GM12878 (cell line): ENCODE measurements around the gene GAB1. TPM values are rescaled to one million over a fixed set of nuclear protein-coding genes. Genes with fewer than 3 reads are reported as not detected.
A peak's percentile ranks its signal among the peaks of the same experiment; 100 is the strongest.

Experiments
- ATAC-seq: fragments of 200-7000 bp; cut with Tn5 transposase; 3 replicates; pipeline ENCODE4 v1.9.1; 2020; ENCODE audit warnings: mild to moderate bottlenecking, moderate library complexity
- BruUV-seq: library from RNA; stranded (reverse); fragments of 400-500 nt; replicated peaks from 2 replicates; lab custom pipeline; 2021; lab: Mats Ljungman, UMichigan
- CTCF ChIA-PET: fragments of 300-600 bp; sonication (Branson Sonifier 250); formaldehyde crosslinking; extraction: SDS; loops from one replicate; lab custom pipeline; 2021; ENCODE audit warnings: inconsistent platforms; lab: Yijun Ruan, JAX
- POLR2A ChIA-PET: fragments of 350-600 bp; formaldehyde crosslinking; extraction: SDS; loops from one replicate; lab custom pipeline; 2021; ENCODE audit warnings: inconsistent platforms; lab: Charles Lee
- RAD21 ChIA-PET: fragments of 300-600 bp; sonication (Branson Sonifier 250); formaldehyde crosslinking; loops from one replicate; lab custom pipeline; 2023; ENCODE audit warnings: antibody characterized with exemption; ENCODE audit not compliant: unreplicated experiment; lab: Charles Lee
- SMC1A ChIA-PET: fragments of 300-600 bp; sonication (Branson Sonifier 250); formaldehyde crosslinking; loops from one replicate; lab custom pipeline; 2023; ENCODE audit not compliant: unreplicated experiment, uncharacterized antibody; lab: Charles Lee
- DNase-seq: peaks from one replicate; pipeline ENCODE4 v3.0.0-alpha.2; 2011; ENCODE audit warnings: low read depth, low spot score
- FAIRE-seq: peaks from 3 replicates; lab custom pipeline; 2011; peaks lifted over from hg19 to GRCh38; lab: Jason Lieb, UNC
- H2AFZ ChIP-seq: 2 replicates; pipeline ENCODE4 v1.6.0; 2011; ENCODE audit warnings: low read depth, low read length, control low read depth; ENCODE audit not compliant: control insufficient read depth
- H3K27ac ChIP-seq: 2 replicates; pipeline ENCODE4 v1.5.1; 2011; ENCODE audit warnings: control low read depth; ENCODE audit not compliant: control insufficient read depth, insufficient read depth
- H3K27me3 ChIP-seq, 2 experiments: replicated peaks in 1 of 2; 2 replicates each; pipeline versions ENCODE4 v1.6.0 to v1.6.1; 2011; ENCODE audit warnings: low read length in 1 of 2; ENCODE audit not compliant: control insufficient read depth in 2 of 2, insufficient read depth in 2 of 2
- H3K36me3 ChIP-seq, 2 experiments: 2 replicates each; pipeline ENCODE4 v1.5.1; 2011; ENCODE audit warnings: low read length in 1 of 2; ENCODE audit not compliant: control insufficient read depth in 2 of 2, insufficient read depth in 2 of 2
- H3K4me1 ChIP-seq: 2 replicates; pipeline ENCODE4 v1.6.1; 2011; ENCODE audit warnings: mild to moderate bottlenecking, low read length, moderate library complexity, mixed read lengths; ENCODE audit not compliant: control insufficient read depth, insufficient read depth
- H3K4me2 ChIP-seq: 2 replicates; pipeline ENCODE4 v1.6.0; 2011; ENCODE audit warnings: control low read depth; ENCODE audit not compliant: control insufficient read depth, insufficient read depth
- H3K4me3 ChIP-seq: fragments of 200-600 bp; sonication (generic); 2 replicates; pipeline ENCODE4 v1.5.1; 2016
- H3K79me2 ChIP-seq: 2 replicates; pipeline ENCODE4 v1.6.0; 2011; ENCODE audit warnings: low read length; ENCODE audit not compliant: control insufficient read depth, insufficient read depth
- H3K9ac ChIP-seq: 2 replicates; pipeline ENCODE4 v1.8.0; 2011; ENCODE audit warnings: low read length, control low read depth, mixed read lengths; ENCODE audit not compliant: control insufficient read depth, insufficient read depth
- H3K9me3 ChIP-seq: replicated peaks from 3 replicates; pipeline ENCODE4 v1.5.1; 2011; ENCODE audit warnings: mild to moderate bottlenecking, low read length; ENCODE audit not compliant: control insufficient read depth, insufficient read depth
- H4K20me1 ChIP-seq: 2 replicates; pipeline ENCODE4 v1.6.0; 2011; ENCODE audit not compliant: control insufficient read depth, insufficient read depth
- BACH1 ChIP-seq: fragments of 450-650 bp; IDR thresholded peaks from 2 replicates; pipeline ENCODE4 v1.6.1; 2017; ENCODE audit warnings: mild to moderate bottlenecking, borderline replicate concordance
- FOS ChIP-seq: IDR thresholded peaks from 3 replicates; pipeline ENCODE4 v1.6.1; 2011; ENCODE audit warnings: borderline replicate concordance; ENCODE audit not compliant: insufficient read length; ENCODE audit errors: extremely low read depth
- MEF2B ChIP-seq: fragments of 450-650 bp; IDR thresholded peaks from 2 replicates; pipeline ENCODE4 v1.6.1; 2018; ENCODE audit warnings: mild to moderate bottlenecking, moderate library complexity; ENCODE audit not compliant: partially characterized antibody, poor library complexity, severe bottlenecking
- NBN ChIP-seq: fragments of 450-650 bp; IDR thresholded peaks from 2 replicates; pipeline ENCODE4 v1.6.1; 2016
- POLR2A ChIP-seq: IDR thresholded peaks from 2 replicates; pipeline ENCODE4 v1.6.1; 2011; ENCODE audit warnings: low read depth, mild to moderate bottlenecking, low read length
- SUZ12 ChIP-seq: fragments of 200-600 bp; sonication (generic); IDR thresholded peaks from one replicate; pipeline ENCODE4 v1.6.1; 2018; ENCODE audit warnings: antibody characterized with exemption, mild to moderate bottlenecking; ENCODE audit not compliant: unreplicated experiment
- WGBS: methylation state at CpG from one replicate; pipeline ENCODE4 v1.1.6; 2016; ENCODE audit warnings: low lambda C conversion rate; ENCODE audit not compliant: insufficient replicate concordance, insufficient coverage; ENCODE audit errors: missing lambda C conversion rate; 5-methylcytosine and 5-hydroxymethylcytosine counted together
- in situ Hi-C: fragments of 300-500 bp; cut with MboI; formaldehyde crosslinking; loops from 9 replicates; pipeline ENCODE4 v1.14.3; 2018; ENCODE audit warnings: mixed read lengths
- intact Hi-C: fragments of 100-400 bp; cut with micrococcal nuclease; formaldehyde crosslinking; loops from one replicate; pipeline ENCODE4 v1.14.2; 2022; ENCODE audit not compliant: unreplicated experiment
- polyA plus RNA-seq, 11 experiments: library from polyadenylated mRNA; depleted of rRNA in 4 of 11; unstranded in 6 of 11; stranded (reverse) in 5 of 11; fragments of >200 nt; fragmentation: Nextera tagmentation in 4 of 11; fragmentation: Illumina TruSeq in 1 of 11; extraction: Ambion mirVana in 4 of 11; extraction: Trizol in 1 of 11; gene quantifications; 1 replicate in 1 of 11; 2 replicates in 10 of 11; pipeline versions ENCODE4 v1.2.1 to v1.2.3, GENCODE V29; 2011 to 2016; ENCODE audit warnings: inconsistent platforms in 2 of 11, missing spikeins in 2 of 11, low read depth in 1 of 11
- total RNA-seq, 4 experiments: library from RNA; depleted of rRNA in 3 of 4; stranded (reverse); fragments of >200 nt in 3 of 4; fragmentation: Illumina TruSeq in 1 of 4; extraction: Trizol in 1 of 4; gene quantifications; 2 replicates each; pipeline versions ENCODE4 v1.2.1 to v1.2.3, GENCODE V29; 2013 to 2021

GAB1 gene
- total and polyA plus RNA-seq, 10 of the 15 experiments (the other 5 are each of a cell fraction or from before 2014, with no cell fraction given): 0.37 to 5.3 (median 3.2) TPM

- TF ChIP-seq BACH1 (peak; percentile 53; the same call in 1 of the 2 replicates), NBN (0 out of 2 replicates have a peak, but pooled peaks have one; percentile 36), MEF2B (peak; percentile 80), POLR2A (peak; percentile 74)
Measured at GRCh38 chr4:143336781-143337599, at the start of gene GAB1 (continued).

GRCh38 chr4:143287572-143287923 lies 49.1 kb upstream of the GAB1 start:
- Histone ChIP-seq H3K9ac (no peak overlapping the region), H3K36me3 (no peaks in the 10 kb centered on the region), H3K27me3 (no peaks in the 10 kb centered on the region), H3K4me3 (no peak overlapping the region), H3K4me2 (no peak overlapping the region)
- intact Hi-C loops: no loop called here
- no TSS peak for BruUV-seq
- SMC1A ChIA-PET: interaction anchor here (0.6 kb wide), 1 partner anchor 56 kb away, joined by 4 read pairs; no protein-coding TSS in a partner anchor
- TF ChIP-seq FOS (no peak), SUZ12 (no peak)
- TF ChIP-seq, all 136 proteins: peak for 0
- H3K4me1 ChIP-seq: no peaks in the 10 kb centered on the region
- H3K27ac ChIP-seq: no peak overlapping the region
- in situ Hi-C loops: no loop called here
- ChIA-PET RAD21 (no interaction called here), POLR2A (no interaction called here), CTCF (no interaction called here)
- 56% methylated on average over 3 of the region's 3 CpGs for WGBS
- H3K9me3 ChIP-seq: no peaks in the 10 kb centered on the region
- no peaks in the 10 kb centered on the region for H3K79me2 ChIP-seq
- H2AFZ ChIP-seq: no peak overlapping the region
- DNase-seq (no peak), FAIRE-seq (no peak), ATAC-seq (peak; percentile 66)
- no peaks in the 10 kb centered on the region for H4K20me1 ChIP-seq
